Muscle layer of duodenum (tissue), 2 donors: Measurements from ENCODE around the gene IQSEC3.

Experiments used
- H3K27ac ChIP-seq: one replicate; pipeline ENCODE4 v1.7.0; 2013; ENCODE audit warnings: mild to moderate bottlenecking, low read length
- H3K27me3 ChIP-seq: one replicate; pipeline ENCODE4 v1.7.0; 2013; ENCODE audit warnings: low read depth, mild to moderate bottlenecking, control low read depth, low read length
- H3K36me3 ChIP-seq, 2 donors: one replicate each; pipeline ENCODE4 v1.7.0; 2013; ENCODE audit warnings: low read length in 2 of 2, control low read depth in 1 of 2, mild to moderate bottlenecking in 1 of 2; ENCODE audit not compliant: insufficient read depth in 2 of 2, control insufficient read depth in 1 of 2
- H3K4me1 ChIP-seq, 2 donors: one replicate each; pipeline ENCODE4 v1.7.0; 2013; ENCODE audit warnings: low read length in 2 of 2, mild to moderate bottlenecking in 2 of 2, control low read depth in 1 of 2, moderate library complexity in 1 of 2; ENCODE audit not compliant: insufficient read depth in 2 of 2, control insufficient read depth in 1 of 2
- H3K4me3 ChIP-seq, 2 donors: one replicate each; pipeline ENCODE4 v1.7.0; 2013; ENCODE audit warnings: low read length in 2 of 2, low read depth in 1 of 2, mild to moderate bottlenecking in 1 of 2
- H3K9me3 ChIP-seq, 2 donors: one replicate each; pipeline ENCODE4 v1.7.0; 2013; ENCODE audit warnings: low read length in 2 of 2, control low read depth in 1 of 2, mild to moderate bottlenecking in 1 of 2; ENCODE audit not compliant: control insufficient read depth in 1 of 2
- donor health status: healthy.

Gene IQSEC3

GRCh38 chr12:115960-116915, 49.7 kb downstream of the IQSEC3 start:
- H3K27me3 ChIP-seq = no peaks in the 10 kb centered on the region
- H3K36me3 ChIP-seq = no peaks in the 10 kb centered on the region
- H3K4me3 ChIP-seq = no peak overlapping the region
- no peaks in the 10 kb centered on the region for H3K4me1 ChIP-seq
- no peak overlapping the region for H3K27ac ChIP-seq
- no peaks in the 10 kb centered on the region for H3K9me3 ChIP-seq

GRCh38 chr12:117311-117710, 50.7 kb downstream of the IQSEC3 start:
- H3K27me3 ChIP-seq = no peaks in the 10 kb centered on the region
- no peaks in the 10 kb centered on the region for H3K9me3 ChIP-seq
- H3K4me3 ChIP-seq = no peak overlapping the region
- no peaks in the 10 kb centered on the region for H3K4me1 ChIP-seq
- no peak overlapping the region for H3K27ac ChIP-seq
- no peaks in the 10 kb centered on the region for H3K36me3 ChIP-seq

GRCh38 chr12:117816-118345, 51.3 kb downstream of the IQSEC3 start:
- Histone ChIP-seq H3K4me3 (no peak overlapping the region), H3K4me1 (no peaks in the 10 kb centered on the region), H3K36me3 (no peaks in the 10 kb centered on the region), H3K9me3 (no peaks in the 10 kb centered on the region), H3K27ac (no peak overlapping the region), H3K27me3 (no peaks in the 10 kb centered on the region)

GRCh38 chr12:118591-118990, 52.0 kb downstream of the IQSEC3 start:
- H3K27me3 ChIP-seq = no peaks in the 10 kb centered on the region
- H3K36me3 ChIP-seq = no peaks in the 10 kb centered on the region
- H3K4me3 ChIP-seq = no peak overlapping the region
- no peak overlapping the region for H3K27ac ChIP-seq
- no peaks in the 10 kb centered on the region for H3K9me3 ChIP-seq
- H3K4me1 ChIP-seq = no peaks in the 10 kb centered on the region

- Histone ChIP-seq H3K9me3 (no peaks in the 10 kb centered on the region), H3K27ac (no peak overlapping the region), H3K4me3 (no peak overlapping the region), H3K27me3 (no peaks in the 10 kb centered on the region), H3K36me3 (no peaks in the 10 kb centered on the region), H3K4me1 (no peaks in the 10 kb centered on the region)
These were observed 54.4 kb downstream of the IQSEC3 start for GRCh38 chr12:120951-121350.

GRCh38 chr12:121647-122046, 55.1 kb downstream of the IQSEC3 start:
- H3K27ac ChIP-seq = no peak overlapping the region
- H3K9me3 ChIP-seq = no peaks in the 10 kb centered on the region
- H3K36me3 ChIP-seq = no peaks in the 10 kb centered on the region
- H3K27me3 ChIP-seq = no peaks in the 10 kb centered on the region
- no peak overlapping the region for H3K4me3 ChIP-seq
- H3K4me1 ChIP-seq = no peaks in the 10 kb centered on the region

- Histone ChIP-seq H3K4me1 (no peaks in the 10 kb centered on the region), H3K27ac (no peak overlapping the region), H3K4me3 (no peak overlapping the region), H3K27me3 (no peaks in the 10 kb centered on the region), H3K36me3 (no peaks in the 10 kb centered on the region), H3K9me3 (no peaks in the 10 kb centered on the region)
These were observed 58.5 kb downstream of the IQSEC3 start for GRCh38 chr12:125075-125474.

- H3K27me3 ChIP-seq = no peaks in the 10 kb centered on the region
- no peaks in the 10 kb centered on the region for H3K36me3 ChIP-seq
- no peaks in the 10 kb centered on the region for H3K4me1 ChIP-seq
- H3K9me3 ChIP-seq = no peaks in the 10 kb centered on the region
- no peak overlapping the region for H3K4me3 ChIP-seq
- no peak overlapping the region for H3K27ac ChIP-seq
These were observed 59.0 kb downstream of the IQSEC3 start for GRCh38 chr12:125566-125965.

- Histone ChIP-seq H3K4me3 (no peak overlapping the region), H3K27ac (no peak overlapping the region), H3K36me3 (no peaks in the 10 kb centered on the region), H3K4me1 (no peaks in the 10 kb centered on the region), H3K9me3 (no peaks in the 10 kb centered on the region), H3K27me3 (no peaks in the 10 kb centered on the region)
These were observed 61.5 kb downstream of the IQSEC3 start for GRCh38 chr12:128079-128478.

- Histone ChIP-seq H3K27me3 (no peaks in the 10 kb centered on the region), H3K4me3 (no peak overlapping the region), H3K27ac (no peak overlapping the region), H3K9me3 (no peaks in the 10 kb centered on the region), H3K4me1 (no peaks in the 10 kb centered on the region), H3K36me3 (no peaks in the 10 kb centered on the region)
These were observed 62.4 kb downstream of the IQSEC3 start for GRCh38 chr12:129001-129400.

GRCh38 chr12:130519-130918, 64.0 kb downstream of the IQSEC3 start:
- Histone ChIP-seq H3K27me3 (no peaks in the 10 kb centered on the region), H3K27ac (no peak overlapping the region), H3K4me1 (no peaks in the 10 kb centered on the region)

More at GRCh38 chr12:130519-130918, 64.0 kb downstream of the IQSEC3 start:
- H3K36me3 ChIP-seq = no peaks in the 10 kb centered on the region
- H3K9me3 ChIP-seq = no peaks in the 10 kb centered on the region
- no peak overlapping the region for H3K4me3 ChIP-seq
